ENCODE data around the gene TRIM6.
"Not testable (repeated sequence)": the region's sequence is repeated elsewhere in the genome, so short reads cannot be mapped to it uniquely, and the experiment has no call there.

The TRIM6 gene

DNA sequence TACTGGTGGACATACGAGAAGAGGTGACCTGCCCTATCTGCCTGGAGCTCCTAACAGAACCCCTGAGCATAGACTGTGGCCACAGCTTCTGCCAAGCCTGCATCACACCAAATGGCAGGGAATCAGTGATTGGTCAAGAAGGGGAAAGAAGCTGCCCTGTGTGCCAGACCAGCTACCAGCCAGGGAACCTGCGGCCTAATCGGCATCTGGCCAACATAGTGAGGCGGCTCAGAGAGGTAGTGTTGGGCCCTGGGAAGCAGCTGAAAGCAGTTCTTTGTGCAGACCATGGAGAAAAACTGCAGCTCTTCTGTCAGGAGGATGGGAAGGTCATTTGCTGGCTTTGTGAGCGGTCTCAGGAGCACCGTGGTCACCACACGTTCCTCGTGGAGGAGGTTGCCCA lies 6.9 kb downstream of the TRIM6 start:
- no peak for DNase-seq (ENCODE audit: low spot score)

- no peak for DNase-seq (ENCODE audit: low spot score)
These were observed 8.5 kb downstream of the TRIM6 start for GRCh38 chr11:5604896-5605295.

DNA sequence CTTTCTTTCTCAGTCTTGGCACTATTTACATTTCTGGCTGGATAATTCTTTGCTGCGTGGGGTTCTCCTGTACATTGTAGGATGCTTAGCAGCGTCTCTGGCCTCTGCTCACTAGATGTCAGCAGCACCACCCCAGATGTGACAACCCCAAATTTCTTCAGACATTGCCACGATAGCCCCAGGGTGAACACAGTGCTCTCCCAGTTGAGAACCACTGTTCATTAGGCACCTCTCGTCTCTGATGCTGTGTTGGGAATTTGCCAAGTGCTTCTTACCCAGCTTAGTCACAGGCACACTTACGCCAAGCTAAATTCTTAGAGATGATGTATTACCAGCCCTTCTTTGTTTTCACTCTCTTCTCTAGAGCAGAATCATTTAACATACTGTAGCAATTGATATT lies 9.4 kb downstream of the TRIM6 start:
- DNase-seq (ENCODE audit: low spot score): no peak

DNA sequence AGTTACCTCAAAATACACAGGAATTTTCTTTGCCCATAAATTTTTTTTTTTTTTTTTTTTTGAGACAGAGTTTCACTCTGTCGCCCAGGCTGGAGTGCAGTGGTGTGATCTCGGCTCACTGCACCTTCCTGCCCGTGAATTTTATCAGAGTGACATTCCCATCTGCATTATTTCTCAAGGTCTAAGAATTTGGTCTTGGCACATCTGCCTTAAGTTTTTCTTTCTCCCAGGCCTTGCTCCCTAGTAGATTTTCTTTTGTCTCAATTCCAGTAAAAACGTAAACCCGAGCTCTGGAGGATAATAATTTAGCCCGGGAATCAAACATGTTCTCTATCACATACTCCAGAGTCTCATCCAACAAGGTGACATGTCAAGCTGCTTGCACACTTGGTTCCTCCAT lies 12.4 kb downstream of the TRIM6 start:
- no peak for DNase-seq (ENCODE audit: low spot score)

GRCh38 chr11:5610446-5610845 lies 14.0 kb downstream of the TRIM6 start:
- no peak for DNase-seq (ENCODE audit: low spot score)

- no peak for DNase-seq (ENCODE audit: low spot score)
These were observed 15.2 kb downstream of the TRIM6 start for GRCh38 chr11:5611627-5612026.

DNA sequence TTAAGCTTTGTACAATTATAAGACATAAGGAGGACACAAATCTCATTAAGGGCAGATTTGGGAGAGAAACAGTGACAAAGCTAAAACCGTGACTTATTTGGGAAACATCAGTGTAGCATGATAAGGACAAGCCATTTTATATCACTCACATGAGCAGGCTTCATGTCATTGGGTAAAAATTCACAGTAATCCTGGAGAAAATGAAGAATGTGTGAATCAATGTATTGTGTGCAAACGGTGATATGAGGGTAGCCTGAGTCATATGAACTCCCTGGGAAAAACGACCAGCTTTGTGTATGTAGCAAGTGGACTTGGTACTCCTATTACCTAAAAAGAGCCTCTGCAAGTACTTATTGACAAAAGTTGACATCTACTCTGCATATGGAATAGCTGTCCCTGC lies 22.4 kb downstream of the TRIM6 start:
- DNase-seq (ENCODE audit: low spot score): no peak

- no peak for DNase-seq (ENCODE audit: low spot score)
These were observed 24.4 kb downstream of the TRIM6 start for GRCh38 chr11:5620651-5621521.

DNA sequence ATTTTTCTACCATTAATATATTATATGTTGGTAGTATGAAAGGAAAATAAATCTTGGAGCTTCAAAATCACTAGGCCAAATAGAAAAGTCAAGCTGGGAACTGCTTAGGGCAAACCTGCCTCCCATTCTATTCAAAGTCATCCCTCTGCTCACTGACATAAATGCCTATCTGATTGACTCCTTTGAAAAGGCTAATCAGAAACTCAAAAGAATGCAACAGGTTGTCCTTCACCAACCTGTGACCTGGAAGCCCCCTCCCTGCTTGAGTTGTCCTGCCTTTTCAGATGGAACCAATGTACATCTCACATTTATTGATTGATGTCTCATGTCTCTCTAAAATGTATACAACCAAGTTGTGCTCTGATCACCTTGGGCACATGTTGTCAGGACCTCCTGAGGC lies 25.1 kb downstream of the TRIM6 start:
- DNase-seq (ENCODE audit: low spot score): no peak

- no peak for DNase-seq (ENCODE audit: low spot score)
These were observed 26.4 kb downstream of the TRIM6 start for GRCh38 chr11:5622802-5623201.

GRCh38 chr11:5624489-5625279 lies 28.2 kb downstream of the TRIM6 start, which contains the start of gene TRIM34:
TRIM34 (plus strand) TSS chr11:5625001; CDS start chr11:5632332, 7,331 bp downstream.
- peak; percentile 57 for DNase-seq (ENCODE audit: low spot score)

GRCh38 chr11:5625281-5625680 lies 28.8 kb downstream of the TRIM6 start:
- no peak for DNase-seq (ENCODE audit: low spot score)

DNA sequence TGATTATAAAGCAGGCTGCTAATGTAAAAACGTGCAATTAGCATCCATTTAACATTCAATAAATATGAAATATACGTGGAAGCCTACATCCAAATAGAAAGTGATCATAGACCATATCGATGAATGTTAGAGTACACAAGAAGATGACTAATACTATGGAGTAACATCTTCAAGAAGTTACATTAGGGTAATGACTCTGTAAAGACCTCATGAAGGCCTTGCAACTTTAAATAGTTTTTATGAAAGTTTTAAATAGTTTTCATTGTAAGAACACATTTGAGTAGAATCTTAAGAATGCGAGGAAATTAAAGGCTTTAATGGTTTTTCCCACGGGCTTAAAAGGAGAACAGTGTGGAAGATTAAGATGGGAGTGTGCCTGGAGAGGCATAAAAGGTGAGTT lies 29.8 kb downstream of the TRIM6 start:
- DNase-seq (ENCODE audit: low spot score): no peak

- DNase-seq (ENCODE audit: low spot score): no peak
These were observed 35.0 kb downstream of the TRIM6 start for GRCh38 chr11:5631417-5631816.

GRCh38 chr11:5631969-5632635 lies 35.7 kb downstream of the TRIM6 start:
- no peak for DNase-seq (ENCODE audit: low spot score)

DNA sequence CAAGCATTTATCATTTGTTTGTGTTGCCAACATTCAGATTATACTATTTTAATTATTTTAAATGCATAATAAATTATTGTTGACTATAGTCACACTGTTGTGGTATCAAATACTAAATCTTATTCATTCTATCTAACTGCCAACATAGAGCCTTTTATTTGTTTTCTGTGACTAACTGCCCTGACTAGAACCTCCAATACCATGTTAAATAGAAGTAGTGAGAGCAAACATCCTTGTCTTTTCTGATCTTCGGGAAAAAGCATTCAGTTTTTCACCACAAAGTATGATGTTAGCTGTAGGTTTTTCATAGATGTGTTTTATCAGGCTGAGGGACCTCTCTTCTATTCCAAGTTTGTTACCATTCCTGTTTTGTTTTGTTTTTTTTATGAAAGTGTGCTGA lies 43.5 kb downstream of the TRIM6 start:
- no peak for DNase-seq (ENCODE audit: low spot score)

DNA sequence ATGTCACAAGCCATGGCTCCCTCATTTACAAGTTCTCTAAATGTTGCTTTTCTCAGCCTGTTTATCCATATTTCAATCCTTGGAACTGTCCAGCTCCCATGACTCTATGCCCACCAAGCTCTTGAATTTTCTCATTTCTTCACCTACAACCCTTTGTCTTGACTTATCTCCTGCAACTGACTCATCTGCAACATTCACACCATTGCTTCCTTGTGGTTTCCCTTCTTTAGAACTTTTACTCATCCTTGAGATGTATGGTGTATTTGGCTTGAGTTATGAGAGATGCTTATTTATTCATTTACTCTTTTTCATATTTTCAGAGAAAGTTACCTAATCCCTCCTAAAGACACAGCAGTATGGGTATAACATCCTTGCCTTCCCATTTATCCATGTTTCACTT lies 47.1 kb downstream of the TRIM6 start:
- DNase-seq (ENCODE audit: low spot score): no peak

GRCh38 chr11:5646139-5646538 lies 49.7 kb downstream of the TRIM6 start:
- DNase-seq (ENCODE audit: low spot score): no peak

GRCh38 chr11:5655474-5655873 lies 59.0 kb downstream of the TRIM6 start:
- DNase-seq (ENCODE audit: low spot score): no peak

- DNase-seq (ENCODE audit: low spot score): not testable (repeated sequence)
These were observed 60.5 kb downstream of the TRIM6 start for GRCh38 chr11:5656956-5657355.

GRCh38 chr11:5658318-5658717 lies 61.9 kb downstream of the TRIM6 start:
- no peak for DNase-seq (ENCODE audit: low spot score)
